ENCODE results near the gene OR8B8.
A peak's percentile ranks its signal among the peaks of the same experiment; 100 is the strongest.
"Not testable (repeated sequence)": the region's sequence is repeated elsewhere in the genome, so short reads cannot be mapped to it uniquely, and the experiment has no call there.

The OR8B8 gene

GRCh38 chr11:124415356-124415923 is 30.1 kb downstream of the OR8B8 start:
- TF ChIP-seq CTCF (conservative IDR thresholded peaks at IDR 0.05; ENCODE audit: low read depth, low read length): peak; percentile 76
- H3K4me3 ChIP-seq (ENCODE audit: low read depth, low read length): no peak overlapping the region
- peak; percentile 84 for DNase-seq (ENCODE audit: low read depth)

GRCh38 chr11:124409906-124410305 is 35.6 kb downstream of the OR8B8 start:
- H3K4me3 ChIP-seq (ENCODE audit: low read depth, low read length): no peak overlapping the region
- DNase-seq (ENCODE audit: low read depth): no peak

GRCh38 chr11:124405581-124405980 is 39.9 kb downstream of the OR8B8 start:
- peak; percentile 4 for DNase-seq (ENCODE audit: low read depth)
- TF ChIP-seq CTCF (conservative IDR thresholded peaks at IDR 0.05; ENCODE audit: low read depth, low read length): no peak
- no peak overlapping the region for H3K4me3 ChIP-seq (ENCODE audit: low read depth, low read length)

More at GRCh38 chr11:124409906-124410305, 35.6 kb downstream of the OR8B8 start:
- no peak for TF ChIP-seq CTCF (conservative IDR thresholded peaks at IDR 0.05; ENCODE audit: low read depth, low read length)

GRCh38 chr11:124403186-124403585 is 42.3 kb downstream of the OR8B8 start:
- DNase-seq (ENCODE audit: low read depth); H3K4me3 ChIP-seq (ENCODE audit: low read depth, low read length): not testable (repeated sequence)

GRCh38 chr11:124402326-124402922 is 43.1 kb downstream of the OR8B8 start:
- TF ChIP-seq CTCF (conservative IDR thresholded peaks at IDR 0.05; ENCODE audit: low read depth, low read length): peak; percentile 93
- no peak overlapping the region for H3K4me3 ChIP-seq (ENCODE audit: low read depth, low read length)
- peak; percentile 95 for DNase-seq (ENCODE audit: low read depth)

GRCh38 chr11:124398924-124399323 is 46.6 kb downstream of the OR8B8 start, which contains the start of gene OR8B3:
Gene OR8B3, minus strand, starts transcription at chr11:124399024. Its CDS starts 1,673 bp downstream, at chr11:124397351.
- TF ChIP-seq CTCF (conservative IDR thresholded peaks at IDR 0.05; ENCODE audit: low read depth, low read length): no peak
- H3K4me3 ChIP-seq (ENCODE audit: low read depth, low read length): no peak within 1 kb of the TSS
- DNase-seq (ENCODE audit: low read depth): no peak

GRCh38 chr11:124396847-124397246 is 48.6 kb downstream of the OR8B8 start:
- not testable (repeated sequence) for DNase-seq (ENCODE audit: low read depth); H3K4me3 ChIP-seq (ENCODE audit: low read depth, low read length)

- no peak overlapping the region for H3K4me3 ChIP-seq (ENCODE audit: low read depth, low read length)
- DNase-seq (ENCODE audit: low read depth): peak; percentile 59
- no peak for TF ChIP-seq CTCF (conservative IDR thresholded peaks at IDR 0.05; ENCODE audit: low read depth, low read length)
These were observed 51.1 kb downstream of the OR8B8 start for GRCh38 chr11:124394408-124394807.
